Measurements from ENCODE around the gene FRYL.

GRCh38 chr4:48786549-48786948, 6.5 kb upstream of the FRYL start:
- TF ChIP-seq CTCF (IDR thresholded peaks at IDR 0.05) (no peak), POLR2A (IDR thresholded peaks at IDR 0.05) (no peak)

Measured in lower leg skin (tissue), 3 donors.